Cardiac fibroblast (primary cell): ENCODE measurements around the gene BCL2L2.

ENCODE experiments used
- DNase-seq, 2 donors: peaks; one replicate each; pipeline versions ENCODE4 v3.0.0 to v3.0.0-alpha.2; 2010; ENCODE audit warnings: low read depth in 2 of 2
- H3K4me3 ChIP-seq, 2 donors: replicated peaks in 1 of 2; 1 replicate in 1 of 2; 2 replicates in 1 of 2; pipeline ENCODE4 v1.5.1; 2011; ENCODE audit warnings: low read depth in 2 of 2, low read length in 2 of 2, mild to moderate bottlenecking in 2 of 2, moderate library complexity in 1 of 2
- CTCF ChIP-seq: IDR thresholded peaks from one replicate; pipeline ENCODE4 v1.5.1; 2011; ENCODE audit warnings: low read depth, mild to moderate bottlenecking, low read length, inconsistent platforms

BCL2L2 gene

GRCh38 chr14:23296012-23296777 is 10.4 kb upstream of the BCL2L2 start:
- no peak for DNase-seq
- no peak overlapping the region for H3K4me3 ChIP-seq
- no peak for TF ChIP-seq CTCF

GRCh38 chr14:23297096-23297495 is 9.5 kb upstream of the BCL2L2 start:
- TF ChIP-seq CTCF: no peak
- H3K4me3 ChIP-seq: no peak overlapping the region
- no peak for DNase-seq

- H3K4me3 ChIP-seq: no peak overlapping the region
- no peak for DNase-seq
- no peak for TF ChIP-seq CTCF
These were observed 8.9 kb upstream of the BCL2L2 start for GRCh38 chr14:23297611-23298277.

GRCh38 chr14:23299211-23299957 is 7.2 kb upstream of the BCL2L2 start:
- no peak overlapping the region for H3K4me3 ChIP-seq
- TF ChIP-seq CTCF: no peak
- peak; percentile 71 to 81 for DNase-seq

- no peak for DNase-seq
- H3K4me3 ChIP-seq: peak overlapping the region; percentile 55 to 65
- no peak for TF ChIP-seq CTCF
These were observed 6.5 kb upstream of the BCL2L2 start for GRCh38 chr14:23299986-23300686.

GRCh38 chr14:23300687-23301223 is 5.9 kb upstream of the BCL2L2 start:
- TF ChIP-seq CTCF: no peak
- peak in 1 of 2 donors; percentile 53 for DNase-seq
- H3K4me3 ChIP-seq: peak overlapping the region; percentile 55 to 65
